Keratinocyte (primary cell): ENCODE data around the gene GTF3C1. TPM values are rescaled to one million over a fixed set of nuclear protein-coding genes. Genes with fewer than 3 reads are reported as not detected.

ENCODE experiments used
- DNase-seq: peaks from one replicate; pipeline ENCODE4 v3.0.0-alpha.2; 2011; ENCODE audit warnings: low read depth, missing footprints, low spot score
- FAIRE-seq: peaks from 2 replicates; lab custom pipeline; 2011; peaks lifted over from hg19 to GRCh38; lab: Jason Lieb, UNC
- H2AFZ ChIP-seq: 2 replicates; pipeline ENCODE4 v1.6.0; 2012; ENCODE audit warnings: low read length, control low read depth, inconsistent platforms; ENCODE audit not compliant: control insufficient read depth
- H3K27ac ChIP-seq: 2 replicates; pipeline ENCODE4 v1.5.1; 2011; ENCODE audit warnings: low read length; ENCODE audit not compliant: control insufficient read depth, insufficient read depth
- H3K27me3 ChIP-seq: 3 replicates; pipeline ENCODE4 v1.6.0; 2011; ENCODE audit warnings: low read length; ENCODE audit not compliant: control insufficient read depth, insufficient read depth; ENCODE audit errors: extremely low read depth
- H3K36me3 ChIP-seq, 2 experiments: 2 replicates in 1 of 2; 3 replicates in 1 of 2; pipeline ENCODE4 v1.5.1; 2011; ENCODE audit warnings: low read length in 2 of 2, mild to moderate bottlenecking in 1 of 2; ENCODE audit not compliant: control insufficient read depth in 2 of 2, insufficient read depth in 2 of 2; ENCODE audit errors: extremely low read depth in 1 of 2
- H3K4me1 ChIP-seq: 3 replicates; pipeline ENCODE4 v1.5.1; 2011; ENCODE audit warnings: low read length; ENCODE audit not compliant: control insufficient read depth, insufficient read depth; ENCODE audit errors: extremely low read depth
- H3K4me2 ChIP-seq: 3 replicates; pipeline ENCODE4 v1.6.0; 2011; ENCODE audit warnings: low read depth, low read length; ENCODE audit not compliant: control insufficient read depth, insufficient read depth; ENCODE audit errors: extremely low read depth
- H3K4me3 ChIP-seq, 3 experiments: fragments of 200-600 bp in 1 of 3; sonication (generic) in 1 of 3; 2 replicates in 2 of 3; 3 replicates in 1 of 3; pipeline ENCODE4 v1.5.1; 2011 to 2016; ENCODE audit warnings: low read length in 3 of 3, mild to moderate bottlenecking in 3 of 3, control low read depth in 2 of 3, inconsistent platforms in 1 of 3, low read depth in 1 of 3, mixed read lengths in 1 of 3, mixed run types in 1 of 3, moderate library complexity in 1 of 3; ENCODE audit not compliant: control insufficient read depth in 2 of 3, insufficient read depth in 2 of 3; ENCODE audit errors: extremely low read depth in 1 of 3
- H3K79me2 ChIP-seq: 2 replicates; pipeline ENCODE4 v1.6.0; 2012; ENCODE audit warnings: low read length; ENCODE audit not compliant: control insufficient read depth, insufficient read depth
- H3K9ac ChIP-seq: 3 replicates; pipeline ENCODE4 v1.6.0; 2011; ENCODE audit warnings: low read length; ENCODE audit not compliant: control insufficient read depth, insufficient read depth; ENCODE audit errors: extremely low read depth
- H3K9me1 ChIP-seq: 3 replicates; pipeline ENCODE4 v1.6.0; 2011; ENCODE audit warnings: low read length; ENCODE audit not compliant: control insufficient read depth, insufficient read depth; ENCODE audit errors: extremely low read depth
- H3K9me3 ChIP-seq: 2 replicates; pipeline ENCODE4 v1.5.1; 2012; ENCODE audit warnings: low read depth, low read length; ENCODE audit not compliant: control insufficient read depth
- H4K20me1 ChIP-seq: 3 replicates; pipeline ENCODE4 v1.6.0; 2011; ENCODE audit warnings: low read length; ENCODE audit not compliant: control insufficient read depth, insufficient read depth; ENCODE audit errors: extremely low read depth
- CTCF ChIP-seq, 3 experiments: IDR thresholded peaks in 1 of 3; conservative IDR thresholded peaks in 1 of 3; optimal IDR thresholded peaks in 1 of 3; 2 replicates in 2 of 3; 3 replicates in 1 of 3; pipeline versions ENCODE3 to v1.5.1; 2011; ENCODE audit warnings: low read length in 3 of 3, mild to moderate bottlenecking in 3 of 3, moderate library complexity in 2 of 3, control low read depth in 1 of 3, inconsistent platforms in 1 of 3; ENCODE audit not compliant: insufficient read depth in 2 of 3; ENCODE audit errors: extremely low read depth in 1 of 3
- EZH2 ChIP-seq: IDR thresholded peaks from one replicate; pipeline ENCODE4 v1.6.1; 2012; ENCODE audit warnings: inconsistent platforms, mild to moderate bottlenecking, low read length, moderate library complexity
- dilution Hi-C: fragments of 300-500 bp; cut with MboI; formaldehyde crosslinking; loops from one replicate; pipeline ENCODE4 v1.7.0; 2020; ENCODE audit warnings: low sequenced_read_pairs; ENCODE audit not compliant: extremely low pct_ligation_motif_present
- polyA plus RNA-seq, 5 experiments: library from polyadenylated mRNA; depleted of rRNA in 3 of 5; stranded (reverse) in 3 of 5; stranded (forward) in 1 of 5; unstranded in 1 of 5; fragments of >200 nt; gene quantifications; 1 replicate in 1 of 5; 2 replicates in 3 of 5; 3 replicates in 1 of 5; pipeline versions ENCODE4 v1.2.1 to v1.2.3, GENCODE V29; 2011 to 2012; ENCODE audit warnings: missing spikeins in 2 of 5, low read depth in 1 of 5, low replicate concordance in 1 of 5

The GTF3C1 gene
- polyA plus RNA-seq, 1 donor (not counting 4 experiments of a cell fraction or from before 2014, with no cell fraction given) = 23.5 TPM

DNA sequence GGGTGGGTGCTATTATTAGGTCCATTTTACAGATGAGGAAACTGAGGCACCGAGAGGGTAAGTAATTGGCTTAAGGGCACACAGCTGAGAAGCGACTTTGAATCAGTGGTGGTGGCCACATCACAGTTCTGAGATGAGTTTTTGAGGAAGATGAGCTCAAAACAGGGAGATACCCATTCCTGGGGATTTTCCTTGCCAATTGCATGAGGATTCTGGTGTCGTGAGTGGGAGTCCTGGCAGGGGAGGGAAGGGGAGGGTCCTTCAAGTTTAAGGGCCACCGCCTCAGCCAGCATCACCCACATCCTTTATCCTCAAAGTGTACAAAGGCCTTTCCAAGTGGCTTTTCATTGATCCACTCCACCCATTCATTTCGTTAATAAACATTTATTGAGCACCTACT, 102.4 kb downstream of the GTF3C1 start:
- H2AFZ ChIP-seq = no peak overlapping the region
- H3K27ac ChIP-seq = no peak overlapping the region
- peaks cover 4% of the 10 kb centered on the region for H3K4me1 ChIP-seq
- dilution Hi-C loops = no loop called here
- no peak for FAIRE-seq
- no peak for TF ChIP-seq CTCF (optimal IDR thresholded peaks at IDR 0.05 in 1 of 3, IDR thresholded peaks at IDR 0.05 in 1 of 3, conservative IDR thresholded peaks at IDR 0.05 in 1 of 3; ENCODE audit: extremely low read depth in 1 of 3, insufficient read depth in 2 of 3, low read length in 3 of 3)
- no peak for TF ChIP-seq EZH2
- H4K20me1 ChIP-seq = no peaks in the 10 kb centered on the region
- peaks cover 6% of the 10 kb centered on the region for H3K9me3 ChIP-seq
- H3K9ac ChIP-seq = no peak overlapping the region
- no peak overlapping the region for H3K4me3 ChIP-seq
- H3K79me2 ChIP-seq = no peaks in the 10 kb centered on the region
- H3K4me2 ChIP-seq = no peak overlapping the region
- no peak for DNase-seq
- H3K27me3 ChIP-seq = peaks cover 22% of the 10 kb centered on the region
- H3K9me1 ChIP-seq = no peaks in the 10 kb centered on the region
- no peaks in the 10 kb centered on the region for H3K36me3 ChIP-seq

DNA sequence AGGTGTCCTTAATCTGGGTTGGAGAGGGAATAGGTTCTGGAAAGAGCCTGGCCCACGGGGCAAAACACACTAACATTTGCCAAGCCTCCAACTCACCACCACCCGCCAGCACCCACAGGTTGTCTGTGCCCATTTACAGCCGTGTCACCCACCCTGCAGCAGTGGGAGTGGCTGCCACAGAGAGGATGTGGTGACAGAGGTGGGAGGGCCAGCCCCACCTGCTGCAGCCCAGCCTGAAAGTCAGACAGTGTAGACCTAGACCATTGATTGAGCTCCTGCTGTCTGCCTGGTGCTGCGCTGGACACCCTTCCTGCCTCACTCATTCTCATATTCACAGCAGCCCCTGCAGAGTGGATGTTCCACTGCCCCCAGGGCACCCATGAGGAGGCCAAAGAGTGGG, 103.0 kb downstream of the GTF3C1 start:
- Histone ChIP-seq H3K27me3 (peaks cover 22% of the 10 kb centered on the region), H3K36me3 (no peaks in the 10 kb centered on the region), H3K9me3 (peaks cover 6% of the 10 kb centered on the region), H3K4me2 (no peak overlapping the region), H3K9me1 (no peaks in the 10 kb centered on the region), H3K9ac (no peak overlapping the region), H3K27ac (no peak overlapping the region), H4K20me1 (no peaks in the 10 kb centered on the region), H3K4me3 (no peak overlapping the region), H3K79me2 (no peaks in the 10 kb centered on the region), H2AFZ (no peak overlapping the region), H3K4me1 (peaks cover 4% of the 10 kb centered on the region)
- TF ChIP-seq EZH2 = no peak
- TF ChIP-seq CTCF (optimal IDR thresholded peaks at IDR 0.05 in 1 of 3, IDR thresholded peaks at IDR 0.05 in 1 of 3, conservative IDR thresholded peaks at IDR 0.05 in 1 of 3; ENCODE audit: extremely low read depth in 1 of 3, insufficient read depth in 2 of 3, low read length in 3 of 3) = no peak
- dilution Hi-C loops = no loop called here
- DNase-seq = no peak
- FAIRE-seq = no peak
